ENCODE results near the gene HNF4A. TPM values are rescaled to one million over a fixed set of nuclear protein-coding genes. Genes with fewer than 3 reads are reported as not detected.
A peak's percentile ranks its signal among the peaks of the same experiment; 100 is the strongest.

Gene HNF4A
- total and polyA plus RNA-seq, 2 of the 13 experiments (the other 11 are each of a cell fraction or from before 2014, with no cell fraction given): 80.9 to 169 TPM

GRCh38 chr20:44336086-44336485 lies 19.4 kb upstream of the HNF4A start (continued):
- no peak for TF ChIP-seq FLYWCH1 (CRISPR knock-in tag; IDR thresholded peaks at IDR 0.05)
- no peak for TF ChIP-seq ZNF24 (IDR thresholded peaks at IDR 0.05)
- no peak for TF ChIP-seq SOX6 (IDR thresholded peaks at IDR 0.05)
- no peak for TF ChIP-seq SOX6 (CRISPR knock-in tag; IDR thresholded peaks at IDR 0.05)
- no peak for TF ChIP-seq SALL1 (CRISPR knock-in tag; IDR thresholded peaks at IDR 0.05)
- TF ChIP-seq HIC2 (CRISPR knock-in tag; IDR thresholded peaks at IDR 0.05; ENCODE audit: low read depth): peak; percentile 74; the same call in 1 of the 2 replicates
- no peak for TF ChIP-seq SP2 (CRISPR knock-in tag; IDR thresholded peaks at IDR 0.05)
- TF ChIP-seq XRCC5 (optimal IDR thresholded peaks at IDR 0.05; ENCODE audit: low read length): peak; percentile 24
- no peak for TF ChIP-seq TFE3 (CRISPR knock-in tag; IDR thresholded peaks at IDR 0.05)
- TF ChIP-seq FOXM1 (CRISPR knock-in tag; IDR thresholded peaks at IDR 0.05): no peak
- peak; percentile 28; the same call in 1 of the 2 replicates for TF ChIP-seq KDM5B (CRISPR knock-in tag; IDR thresholded peaks at IDR 0.05; ENCODE audit: borderline replicate concordance)
- no peak for TF ChIP-seq ZNF770 (CRISPR knock-in tag; IDR thresholded peaks at IDR 0.05)
- no peak for TF ChIP-seq ZNF619 (CRISPR knock-in tag; IDR thresholded peaks at IDR 0.05)
- TF ChIP-seq ZNF160 (CRISPR knock-in tag; IDR thresholded peaks at IDR 0.05): no peak
- no peak for TF ChIP-seq ADNP (CRISPR knock-in tag; IDR thresholded peaks at IDR 0.05)
- no peak for TF ChIP-seq FIP1L1 (IDR thresholded peaks at IDR 0.05; ENCODE audit: borderline replicate concordance, insufficient read depth, low read depth, low read length)
- no peak for TF ChIP-seq SYNCRIP (IDR thresholded peaks at IDR 0.05; ENCODE audit: insufficient read depth, low read depth, low read length)
- no peak for TF ChIP-seq MBD4 (IDR thresholded peaks at IDR 0.05; ENCODE audit: borderline replicate concordance, low read length)
- TF ChIP-seq ZNF44 (CRISPR knock-in tag; IDR thresholded peaks at IDR 0.05): no peak
- no peak for TF ChIP-seq SOX5 (CRISPR knock-in tag; IDR thresholded peaks at IDR 0.05; ENCODE audit: borderline replicate concordance)
- TF ChIP-seq ZBED4 (CRISPR knock-in tag; IDR thresholded peaks at IDR 0.05; ENCODE audit: borderline replicate concordance): no peak
- TF ChIP-seq ZNF354B (CRISPR knock-in tag; IDR thresholded peaks at IDR 0.05): no peak
- TF ChIP-seq STAG1 (CRISPR knock-in tag; IDR thresholded peaks at IDR 0.05): 0 out of 2 replicates have a peak, but pooled peaks have one; percentile 19
- no peak for TF ChIP-seq NR3C1 (CRISPR knock-in tag; IDR thresholded peaks at IDR 0.05)
